ENCODE measurements around the gene RAPGEF3. TPM values are rescaled to one million over a fixed set of nuclear protein-coding genes. Genes with fewer than 3 reads are reported as not detected.

Gene RAPGEF3
- total and polyA plus RNA-seq, 9 donors, result 16.9 to 132 (median 83.5) TPM

GRCh38 chr12:47767216-47767724 lies 8.6 kb upstream of the RAPGEF3 start:
- no peak overlapping the region for H3K27ac ChIP-seq
- H3K27me3 ChIP-seq, result no peaks in the 10 kb centered on the region
- H3K36me3 ChIP-seq, result no peaks in the 10 kb centered on the region
- DNase-seq, result no peak
- WGBS, 3 donors, result 73 to 85% (median 82%) methylated on average over 4 of the region's 4 CpGs
- intact Hi-C loops (cut with DNase I), result no loop called here
- no peak for TF ChIP-seq POLR2A (IDR thresholded peaks at IDR 0.05)
- TF ChIP-seq CTCF (IDR thresholded peaks at IDR 0.05), result peak in 1 of 3 donors; percentile 31
- H3K4me1 ChIP-seq (ENCODE audit: insufficient read depth), result peaks cover 24% of the 10 kb centered on the region
- H3K9me3 ChIP-seq, result no peaks in the 10 kb centered on the region
- H3K4me3 ChIP-seq, result no peak overlapping the region

- WGBS, 3 donors, result 77 to 92% (median 88%) methylated on average over 5 of the region's 5 CpGs
- Histone ChIP-seq H3K4me1 (ENCODE audit: insufficient read depth) (peaks cover 24% of the 10 kb centered on the region), H3K27me3 (no peaks in the 10 kb centered on the region), H3K27ac (no peak overlapping the region), H3K36me3 (no peaks in the 10 kb centered on the region), H3K9me3 (no peaks in the 10 kb centered on the region), H3K4me3 (no peak overlapping the region)
- DNase-seq, result no peak
- no peak for TF ChIP-seq POLR2A (IDR thresholded peaks at IDR 0.05)
- TF ChIP-seq EP300 (IDR thresholded peaks at IDR 0.05), result no peak
- no peak for TF ChIP-seq CTCF (IDR thresholded peaks at IDR 0.05)
- intact Hi-C loops (cut with DNase I), result no loop called here
These were observed 8.0 kb upstream of the RAPGEF3 start for GRCh38 chr12:47766502-47767215.

GRCh38 chr12:47763481-47764346 lies 5.0 kb upstream of the RAPGEF3 start:
- no peak for TF ChIP-seq EP300 (IDR thresholded peaks at IDR 0.05)
- TF ChIP-seq POLR2A (IDR thresholded peaks at IDR 0.05), result no peak
- no peak for TF ChIP-seq CTCF (IDR thresholded peaks at IDR 0.05)
- intact Hi-C loops (cut with DNase I), result no loop called here
- H3K27ac ChIP-seq, result peak overlapping the region in 1 of 2 donors; percentile 55

DNA sequence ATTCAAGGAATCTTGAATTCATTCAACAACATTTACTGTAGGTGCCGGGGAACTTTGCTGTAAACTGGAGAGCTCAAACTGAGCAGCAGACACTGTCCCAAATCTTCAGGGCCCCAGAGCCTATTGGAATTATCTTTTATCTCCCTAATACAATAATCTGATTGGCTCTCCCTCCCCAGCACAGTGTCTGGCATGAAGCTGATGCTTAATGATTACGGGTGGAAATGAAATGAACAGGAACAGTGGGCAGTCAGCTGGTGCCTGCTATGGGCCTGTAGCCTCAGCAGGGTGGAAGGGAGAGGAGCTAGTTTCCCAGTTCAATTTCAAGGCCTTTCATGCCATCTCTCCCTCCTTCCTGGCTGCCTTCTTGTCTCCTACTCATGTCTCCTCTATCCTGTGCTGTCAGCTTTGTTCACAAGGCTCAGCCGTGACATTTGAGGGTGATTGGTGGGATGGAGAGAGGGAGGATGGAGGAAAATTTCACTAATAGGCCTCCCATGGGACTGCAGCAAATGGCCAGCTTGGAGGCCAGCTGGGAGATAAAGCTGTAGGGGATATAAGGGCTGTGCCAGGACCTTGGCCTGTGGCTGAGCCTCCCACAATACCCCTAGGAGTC lies 4.3 kb upstream of the RAPGEF3 start:
- intact Hi-C loops (cut with DNase I), result no loop called here
- H3K36me3 ChIP-seq, result no peaks in the 10 kb centered on the region
- WGBS, 3 donors, result 46 to 69% (median 54%) methylated on average over 3 of the region's 3 CpGs
- H3K27ac ChIP-seq, result peak overlapping the region in 1 of 2 donors; percentile 55
- no peak overlapping the region for H3K4me3 ChIP-seq
- H3K27me3 ChIP-seq, result no peaks in the 10 kb centered on the region
- no peak for DNase-seq
- H3K9me3 ChIP-seq, result no peaks in the 10 kb centered on the region
- TF ChIP-seq POLR2A (IDR thresholded peaks at IDR 0.05) (no peak), CTCF (IDR thresholded peaks at IDR 0.05) (no peak), EP300 (IDR thresholded peaks at IDR 0.05) (no peak)
- H3K4me1 ChIP-seq (ENCODE audit: insufficient read depth), result peaks cover 13% of the 10 kb centered on the region

More at GRCh38 chr12:47763481-47764346, 5.0 kb upstream of the RAPGEF3 start:
- Histone ChIP-seq H3K9me3 (no peaks in the 10 kb centered on the region), H3K36me3 (no peaks in the 10 kb centered on the region), H3K4me1 (ENCODE audit: insufficient read depth) (peaks cover 19% of the 10 kb centered on the region), H3K4me3 (no peak overlapping the region), H3K27me3 (no peaks in the 10 kb centered on the region)
- 85 to 89% (median 86%) methylated on average over 8 of the region's 8 CpGs for WGBS, 3 donors
- DNase-seq, result no peak
